Liver (tissue), 3 donors: Measurements from ENCODE around the gene RTN4.

ENCODE experiments used
- ATF3 ChIP-seq: IDR thresholded peaks from 2 replicates; pipeline ENCODE4 v1.6.1; 2016; ENCODE audit warnings: antibody characterized with exemption
- CTCF ChIP-seq: fragments of 150-350 bp; IDR thresholded peaks from 2 replicates; pipeline ENCODE4 v1.5.1; 2017; ENCODE audit warnings: improper control_type of control experiment, low read depth, low read length; ENCODE audit not compliant: missing input control
- GABPA ChIP-seq, 2 donors: IDR thresholded peaks in 1 of 2; conservative IDR thresholded peaks in 1 of 2; 2 replicates each; pipeline ENCODE4 v1.6.1; 2016; ENCODE audit warnings: antibody characterized with exemption in 2 of 2, mild to moderate bottlenecking in 1 of 2, moderate library complexity in 1 of 2
- MAX ChIP-seq: IDR thresholded peaks from 2 replicates; pipeline ENCODE4 v1.6.1; 2016; ENCODE audit warnings: antibody characterized with exemption
- donor health status: healthy.
- donor health status: healthy.

DNA sequence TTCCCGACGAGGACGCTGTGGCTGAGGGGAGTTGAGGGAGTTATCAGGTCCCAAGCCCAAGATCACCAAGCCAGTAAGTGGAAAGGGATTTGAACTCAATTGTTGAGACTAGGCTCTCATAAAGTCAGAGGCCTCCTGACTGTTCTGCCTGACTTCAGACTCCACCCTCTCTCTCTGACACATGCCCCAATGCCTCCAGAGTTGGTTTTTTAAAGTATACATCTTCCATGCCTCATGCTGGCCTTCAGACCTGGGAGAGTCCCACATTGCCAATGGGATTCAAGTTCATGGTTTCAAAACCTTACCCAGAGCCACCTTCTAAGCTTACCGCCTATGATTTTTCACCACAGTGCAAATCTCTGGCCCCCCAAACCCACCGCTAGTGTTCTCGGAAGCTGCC is 100.8 kb downstream of the RTN4 start:
- no peak for TF ChIP-seq CTCF
- TF ChIP-seq MAX, result no peak
- no peak for TF ChIP-seq GABPA (IDR thresholded peaks at IDR 0.05 in 1 of 2, conservative IDR thresholded peaks at IDR 0.05 in 1 of 2)
- TF ChIP-seq ATF3, result no peak
